ENCODE data around the gene RNF222. TPM values are rescaled to one million over a fixed set of nuclear protein-coding genes. Genes with fewer than 3 reads are reported as not detected.

RNF222 gene
- total RNA-seq, 2 experiments from 2014 or later, result 0.11 TPM

DNA sequence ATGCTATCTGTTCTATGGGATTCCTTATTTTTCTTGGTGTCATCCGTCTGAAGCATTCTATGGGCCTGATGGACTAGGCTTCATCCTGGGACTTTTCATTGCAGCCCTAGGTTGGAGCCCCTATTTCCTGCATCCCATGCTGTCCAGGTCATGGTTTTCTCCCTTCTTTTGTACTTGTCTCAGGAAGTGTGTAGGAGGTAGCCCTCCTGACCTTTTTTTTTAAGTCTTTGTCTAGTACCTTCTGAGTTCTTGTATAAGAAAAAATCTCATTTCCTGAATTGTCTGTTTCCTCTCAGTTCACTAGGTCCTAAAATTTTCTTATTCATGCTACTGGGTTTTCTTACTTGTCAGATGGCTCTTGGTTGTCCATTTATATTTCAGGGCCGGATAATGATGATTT lies 44.1 kb upstream of the RNF222 start:
- Mint-ChIP-seq H3K27me3 (no peaks in the 10 kb centered on the region), H3K36me3 (ENCODE audit: low read depth) (peaks cover 35% of the 10 kb centered on the region), H3K9me3 (no peaks in the 10 kb centered on the region), H3K27ac (peak overlapping the region; percentile 77), H3K4me1 (ENCODE audit: low read depth) (peaks cover 63% of the 10 kb centered on the region), H3K4me3 (peak overlapping the region; percentile 6)
- no peak for TF ChIP-seq CTCF (IDR thresholded peaks at IDR 0.05)
- intact Hi-C loops (cut with micrococcal nuclease), result no loop called here
- ChIA-PET POLR2A (interaction anchor here (0.8 to 1.1 kb wide), 2 partner anchors 18 to 60 kb away, joined by 3 read pairs; no protein-coding TSS in a partner anchor), CTCF (no interaction called here)
- ATAC-seq, result no peak
- DNase-seq, result no peak

GRCh38 chr17:8439681-8440080 lies 42.1 kb upstream of the RNF222 start:
- no peaks in the 10 kb centered on the region for H3K27me3 Mint-ChIP-seq
- H3K4me1 Mint-ChIP-seq (ENCODE audit: low read depth), result peaks cover 61% of the 10 kb centered on the region
- peaks cover 28% of the 10 kb centered on the region for H3K36me3 Mint-ChIP-seq (ENCODE audit: low read depth)
- H3K4me3 Mint-ChIP-seq, result no peak overlapping the region
- H3K9me3 Mint-ChIP-seq, result no peaks in the 10 kb centered on the region
- DNase-seq, result no peak
- no peak overlapping the region for H3K27ac Mint-ChIP-seq
- ATAC-seq, result no peak
- POLR2A ChIA-PET, result interaction anchor here (0.6 kb wide), 1 partner anchor 146 kb away, joined by 4 read pairs; no protein-coding TSS in a partner anchor
- TF ChIP-seq CTCF (IDR thresholded peaks at IDR 0.05), result no peak
- intact Hi-C loops (cut with micrococcal nuclease), result no loop called here
- CTCF ChIA-PET, result interaction anchor here (3.9 kb wide), 1 partner anchor 29 kb away, joined by 19 read pairs; no protein-coding TSS in a partner anchor

DNA sequence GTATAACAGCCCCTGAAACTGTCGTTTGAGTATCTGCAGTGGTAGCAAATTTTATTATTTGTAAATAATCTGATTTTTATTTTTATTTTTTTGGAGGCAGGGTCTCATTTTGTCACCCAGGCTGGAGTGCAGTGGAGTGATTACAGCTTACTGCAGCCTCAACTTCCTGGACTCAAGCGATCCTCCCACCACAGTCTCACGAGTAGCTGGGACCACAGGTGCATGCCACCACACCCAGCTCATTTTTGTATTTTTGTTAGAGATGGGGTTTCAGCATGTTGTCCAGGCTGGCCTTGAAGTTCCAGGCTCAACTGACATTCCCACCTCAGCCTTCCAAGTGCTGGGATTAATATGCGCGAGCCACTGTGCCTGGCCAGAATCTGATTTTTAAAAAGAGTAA lies 40.8 kb upstream of the RNF222 start:
- DNase-seq (peak; percentile 29), ATAC-seq (no peak)
- Mint-ChIP-seq H3K4me3 (no peak overlapping the region), H3K36me3 (ENCODE audit: low read depth) (peaks cover 21% of the 10 kb centered on the region), H3K4me1 (ENCODE audit: low read depth) (peaks cover 51% of the 10 kb centered on the region), H3K27ac (peak overlapping the region; percentile 30), H3K9me3 (no peaks in the 10 kb centered on the region), H3K27me3 (no peaks in the 10 kb centered on the region)
- TF ChIP-seq CTCF (IDR thresholded peaks at IDR 0.05), result no peak
- intact Hi-C loops (cut with micrococcal nuclease), result no loop called here
- POLR2A ChIA-PET, result interaction anchor here (0.7 to 2.0 kb wide), 2 partner anchors 10 to 62 kb away, joined by 3 to 6 read pairs; partner anchors contain the start of gene KRABD2
- CTCF ChIA-PET, result interaction anchor here (3.2 to 3.9 kb wide), 2 partner anchors 28 to 55 kb away, joined by 10 to 19 read pairs; no protein-coding TSS in a partner anchor

DNA sequence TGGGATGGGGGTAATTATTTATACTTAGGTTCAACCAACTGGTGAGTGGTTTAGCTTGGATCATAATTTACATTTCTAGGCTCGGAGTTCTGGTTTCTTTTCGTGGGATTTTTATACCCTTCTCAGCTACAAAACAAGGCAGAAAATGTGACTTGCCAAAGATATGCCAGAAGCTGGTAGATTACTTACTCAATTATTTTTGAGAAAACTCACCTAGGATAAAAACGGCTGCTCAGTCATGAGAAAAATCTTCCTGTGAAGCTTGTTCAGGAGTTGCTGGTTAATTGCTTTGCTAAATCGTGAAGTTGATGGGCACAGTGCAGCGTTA lies 39.2 kb upstream of the RNF222 start:
- no peaks in the 10 kb centered on the region for H3K27me3 Mint-ChIP-seq
- ATAC-seq (no peak), DNase-seq (no peak)
- peaks cover 38% of the 10 kb centered on the region for H3K4me1 Mint-ChIP-seq (ENCODE audit: low read depth)
- ChIA-PET CTCF (interaction anchor here (0.8 to 3.9 kb wide), 7 partner anchors 9 to 53 kb away, joined by 3 to 19 read pairs (median 3); no protein-coding TSS in a partner anchor), POLR2A (interaction anchor here (0.8 to 1.1 kb wide), 3 partner anchors 60 to 309 kb away, joined by 3 to 5 read pairs (median 3); no protein-coding TSS in a partner anchor)
- peaks cover 13% of the 10 kb centered on the region for H3K36me3 Mint-ChIP-seq (ENCODE audit: low read depth)
- no peaks in the 10 kb centered on the region for H3K9me3 Mint-ChIP-seq
- peak overlapping the region; percentile 86 for H3K4me3 Mint-ChIP-seq
- TF ChIP-seq CTCF (IDR thresholded peaks at IDR 0.05), result no peak
- intact Hi-C loops (cut with micrococcal nuclease), result no loop called here
- peak overlapping the region; percentile 91 for H3K27ac Mint-ChIP-seq

DNA sequence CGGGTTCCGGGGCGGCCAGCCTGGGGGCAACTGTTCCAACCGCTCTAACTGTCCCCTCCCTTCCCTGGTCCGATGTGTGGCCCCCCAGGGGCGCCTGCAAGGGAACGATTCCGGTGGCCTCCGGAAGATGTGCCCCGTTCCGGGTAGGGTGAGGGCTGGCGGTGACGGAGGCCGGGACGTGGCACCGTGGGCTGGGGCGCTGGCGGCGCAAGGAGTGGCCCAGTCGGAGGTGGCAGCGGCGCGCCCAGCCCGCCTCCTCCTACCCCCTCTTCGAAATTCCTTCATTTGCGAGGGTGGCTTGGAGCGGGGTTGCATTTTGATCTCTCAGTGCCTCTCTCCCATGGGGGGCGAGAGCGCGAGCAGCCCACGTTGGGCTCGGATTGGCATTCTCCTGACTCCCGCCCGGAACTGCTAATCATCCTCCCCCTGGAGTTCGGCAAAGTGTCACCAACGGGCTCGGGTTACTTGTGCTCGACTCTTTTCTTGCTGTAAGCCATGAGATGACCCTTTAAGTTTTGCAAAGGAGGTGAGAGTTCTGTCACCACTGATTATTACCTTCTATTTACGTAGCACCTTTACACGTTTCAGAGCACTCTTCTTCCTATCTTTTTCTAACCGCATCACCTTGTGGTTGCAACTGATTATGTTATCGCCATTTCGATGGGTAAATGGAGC lies 38.7 kb upstream of the RNF222 start:
- Mint-ChIP-seq H3K36me3 (ENCODE audit: low read depth) (peaks cover 12% of the 10 kb centered on the region), H3K27ac (peak overlapping the region; percentile 91), H3K4me3 (peak overlapping the region; percentile 86), H3K9me3 (no peaks in the 10 kb centered on the region), H3K27me3 (no peaks in the 10 kb centered on the region), H3K4me1 (ENCODE audit: low read depth) (peaks cover 34% of the 10 kb centered on the region)
- intact Hi-C loops (cut with micrococcal nuclease), result no loop called here
- TF ChIP-seq CTCF (IDR thresholded peaks at IDR 0.05), result no peak
- POLR2A ChIA-PET, result interaction anchor here (0.8 to 1.3 kb wide), 5 partner anchors 15 to 309 kb away, joined by 3 to 5 read pairs (median 3); no protein-coding TSS in a partner anchor
- CTCF ChIA-PET, result interaction anchor here (0.8 to 3.9 kb wide), 10 partner anchors 10 to 54 kb away, joined by 3 to 19 read pairs (median 4); no protein-coding TSS in a partner anchor
- DNase-seq, result peak; percentile 75
- ATAC-seq, result peak; percentile 58
